Smooth muscle cell (in vitro differentiated cells): Measurements from ENCODE around the gene REN. TPM values are rescaled to one million over a fixed set of nuclear protein-coding genes. Genes with fewer than 3 reads are reported as not detected.

Source experiments
- DNase-seq: peaks from one replicate; lab custom pipeline; 2025; ENCODE audit not compliant: unreplicated experiment; lab: John Stamatoyannopoulos, UW
- H2AFZ ChIP-seq: fragments of 200-600 bp; sonication (generic); 2 replicates; pipeline ENCODE4 v1.6.0; 2016; ENCODE audit warnings: antibody characterized with exemption, low read depth, mild to moderate bottlenecking
- H3F3A ChIP-seq: fragments of 200-600 bp; sonication (generic); 2 replicates; pipeline ENCODE4 v1.6.0; 2017; ENCODE audit warnings: antibody characterized with exemption, low read depth
- H3K27ac ChIP-seq: fragments of 200-600 bp; sonication (generic); 2 replicates; pipeline ENCODE4 v1.5.1; 2016; ENCODE audit warnings: low read depth, mild to moderate bottlenecking
- H3K27me3 ChIP-seq: fragments of 200-600 bp; sonication (generic); 2 replicates; pipeline ENCODE4 v1.6.1; 2016; ENCODE audit warnings: low read depth, mild to moderate bottlenecking
- H3K36me3 ChIP-seq: fragments of 200-600 bp; sonication (generic); 2 replicates; pipeline ENCODE4 v1.5.1; 2016; ENCODE audit warnings: low read depth
- H3K4me1 ChIP-seq: fragments of 200-600 bp; sonication (generic); 2 replicates; pipeline ENCODE4 v1.5.1; 2016; ENCODE audit warnings: low read depth
- H3K4me2 ChIP-seq: fragments of 200-600 bp; sonication (generic); 2 replicates; pipeline ENCODE4 v1.6.0; 2016; ENCODE audit warnings: mild to moderate bottlenecking
- H3K4me3 ChIP-seq: fragments of 200-600 bp; sonication (generic); 2 replicates; pipeline ENCODE4 v1.5.1; 2016; ENCODE audit warnings: mild to moderate bottlenecking
- H3K79me2 ChIP-seq: fragments of 200-600 bp; sonication (generic); 2 replicates; pipeline ENCODE4 v1.6.0; 2016; ENCODE audit warnings: low read depth, mild to moderate bottlenecking
- H3K9ac ChIP-seq: fragments of 200-600 bp; sonication (generic); 2 replicates; pipeline ENCODE4 v1.6.0; 2016; ENCODE audit warnings: low read depth
- H3K9me3 ChIP-seq: fragments of 200-600 bp; sonication (generic); replicated peaks from 2 replicates; pipeline ENCODE4 v1.5.1; 2016; ENCODE audit warnings: low read depth
- H4K20me1 ChIP-seq: fragments of 200-600 bp; sonication (generic); 2 replicates; pipeline ENCODE4 v1.6.0; 2016; ENCODE audit warnings: low read depth
- WGBS: methylation state at CpG from one replicate; pipeline ENCODE4 v1.1.7; 2016; ENCODE audit warnings: low lambda C conversion rate; 5-methylcytosine and 5-hydroxymethylcytosine counted together
- polyA plus RNA-seq: library from polyadenylated mRNA; unstranded; fragments of >200 nt; fragmentation: Nextera tagmentation; extraction: Ambion mirVana; gene quantifications from 2 replicates; pipeline ENCODE4 v1.2.1, GENCODE V29; 2016
- total RNA-seq: library from RNA; depleted of rRNA; stranded (reverse); fragments of >200 nt; gene quantifications from 2 replicates; pipeline ENCODE4 v1.2.3, GENCODE V29; 2014
- TF ChIP-seq, protein P1 (sequence below): fragments of 200-600 bp; sonication (generic); IDR thresholded peaks from 2 replicates; pipeline ENCODE4 v1.5.1; 2017; ENCODE audit warnings: borderline replicate concordance, mild to moderate bottlenecking, antibody characterized with exemption; ENCODE audit not compliant: insufficient read depth, poor library complexity, severe bottlenecking

Gene REN
- total and polyA plus RNA-seq, 2 experiments from 2014 or later, result not detected

- no peak overlapping the region for H2AFZ ChIP-seq
Measured at GRCh38 chr1:204161609-204162493, 4.3 kb downstream of the REN start.

GRCh38 chr1:204157962-204158361, 8.2 kb downstream of the REN start:
- Histone ChIP-seq H3K79me2 (no peaks in the 10 kb centered on the region), H3K9ac (no peak overlapping the region), H3K27ac (no peak overlapping the region), H3K4me2 (no peak overlapping the region), H4K20me1 (no peaks in the 10 kb centered on the region), H3F3A (no peaks in the 10 kb centered on the region), H3K36me3 (no peaks in the 10 kb centered on the region), H2AFZ (no peak overlapping the region), H3K4me1 (no peaks in the 10 kb centered on the region), H3K27me3 (peaks cover 15% of the 10 kb centered on the region), H3K9me3 (no peaks in the 10 kb centered on the region), H3K4me3 (no peak overlapping the region)
- TF ChIP-seq, protein P1, sequence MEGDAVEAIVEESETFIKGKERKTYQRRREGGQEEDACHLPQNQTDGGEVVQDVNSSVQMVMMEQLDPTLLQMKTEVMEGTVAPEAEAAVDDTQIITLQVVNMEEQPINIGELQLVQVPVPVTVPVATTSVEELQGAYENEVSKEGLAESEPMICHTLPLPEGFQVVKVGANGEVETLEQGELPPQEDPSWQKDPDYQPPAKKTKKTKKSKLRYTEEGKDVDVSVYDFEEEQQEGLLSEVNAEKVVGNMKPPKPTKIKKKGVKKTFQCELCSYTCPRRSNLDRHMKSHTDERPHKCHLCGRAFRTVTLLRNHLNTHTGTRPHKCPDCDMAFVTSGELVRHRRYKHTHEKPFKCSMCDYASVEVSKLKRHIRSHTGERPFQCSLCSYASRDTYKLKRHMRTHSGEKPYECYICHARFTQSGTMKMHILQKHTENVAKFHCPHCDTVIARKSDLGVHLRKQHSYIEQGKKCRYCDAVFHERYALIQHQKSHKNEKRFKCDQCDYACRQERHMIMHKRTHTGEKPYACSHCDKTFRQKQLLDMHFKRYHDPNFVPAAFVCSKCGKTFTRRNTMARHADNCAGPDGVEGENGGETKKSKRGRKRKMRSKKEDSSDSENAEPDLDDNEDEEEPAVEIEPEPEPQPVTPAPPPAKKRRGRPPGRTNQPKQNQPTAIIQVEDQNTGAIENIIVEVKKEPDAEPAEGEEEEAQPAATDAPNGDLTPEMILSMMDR, result no peak
- 66% methylated on average over 6 of the region's 6 CpGs for WGBS
- DNase-seq, result no peak

More at GRCh38 chr1:204161609-204162493, 4.3 kb downstream of the REN start:
- Histone ChIP-seq H3K27me3 (peaks cover 15% of the 10 kb centered on the region), H3K4me3 (no peak overlapping the region), H3F3A (no peaks in the 10 kb centered on the region), H3K27ac (no peak overlapping the region), H3K36me3 (no peaks in the 10 kb centered on the region), H3K4me1 (no peaks in the 10 kb centered on the region), H3K4me2 (no peak overlapping the region), H4K20me1 (no peaks in the 10 kb centered on the region), H3K9me3 (no peaks in the 10 kb centered on the region), H3K9ac (no peak overlapping the region), H3K79me2 (no peaks in the 10 kb centered on the region)
- DNase-seq, result no peak
- WGBS, result 77% methylated on average over 14 of the region's 14 CpGs
- TF ChIP-seq, protein P1, result no peak

DNA sequence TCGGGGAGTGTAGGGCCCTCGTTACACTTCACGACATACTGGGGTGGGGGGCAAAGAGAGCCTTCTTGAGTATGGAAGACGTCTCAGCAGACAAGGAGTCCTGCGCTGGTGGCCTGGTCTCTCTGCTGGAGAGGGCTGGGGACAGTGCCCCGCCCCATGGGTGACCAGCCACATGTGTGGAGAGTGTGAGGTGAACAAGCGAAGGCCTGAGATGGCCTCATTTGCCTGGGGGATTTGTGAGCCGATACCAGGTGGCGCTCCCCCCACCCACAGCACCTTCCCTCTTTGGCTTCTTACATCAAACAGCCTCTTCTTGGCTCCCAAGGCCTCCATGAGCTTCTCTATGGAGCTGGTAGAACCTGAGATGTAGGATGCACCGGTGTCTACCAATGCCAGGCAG, 10.3 kb downstream of the REN start:
- Histone ChIP-seq H3K36me3 (no peaks in the 10 kb centered on the region), H3K9me3 (no peaks in the 10 kb centered on the region), H2AFZ (no peak overlapping the region), H3K27me3 (peaks cover 5% of the 10 kb centered on the region), H3K4me2 (no peak overlapping the region), H3K27ac (no peak overlapping the region), H3K9ac (no peak overlapping the region), H4K20me1 (no peaks in the 10 kb centered on the region), H3K4me1 (no peaks in the 10 kb centered on the region), H3F3A (no peaks in the 10 kb centered on the region), H3K4me3 (no peak overlapping the region), H3K79me2 (no peaks in the 10 kb centered on the region)
- no peak for DNase-seq
- TF ChIP-seq, protein P1, result no peak
- 88% methylated on average over 10 of the region's 10 CpGs for WGBS
